Brain pericyte (primary cell): ENCODE measurements around the gene RCBTB1.
"Not testable (repeated sequence)": the region's sequence is repeated elsewhere in the genome, so short reads cannot be mapped to it uniquely, and the experiment has no call there.

Experiments
- DNase-seq: peaks from one replicate; pipeline ENCODE4 v3.0.0-alpha.2; 2012; ENCODE audit warnings: low read depth, low spot score

Gene RCBTB1

DNA sequence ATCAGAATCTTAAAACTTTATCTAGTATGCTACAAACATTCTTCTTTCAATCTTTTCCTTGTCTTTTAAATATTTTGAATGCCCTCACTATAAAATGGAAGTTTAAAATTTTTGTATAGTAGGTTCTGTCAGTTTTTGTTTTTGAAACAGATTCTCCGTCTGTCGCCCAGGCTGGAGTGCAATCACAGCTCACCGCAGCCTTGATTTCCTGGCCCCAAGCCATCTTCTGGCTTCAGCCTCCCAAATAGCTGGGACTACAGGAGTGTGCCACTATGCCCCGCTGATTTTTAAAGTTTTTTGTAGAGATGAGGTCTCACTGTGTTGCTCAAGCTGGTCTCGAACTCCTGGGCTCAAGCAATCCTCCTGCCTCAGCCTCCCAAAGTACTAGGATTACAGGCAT lies 68.9 kb downstream of the RCBTB1 start:
- no peak for DNase-seq

DNA sequence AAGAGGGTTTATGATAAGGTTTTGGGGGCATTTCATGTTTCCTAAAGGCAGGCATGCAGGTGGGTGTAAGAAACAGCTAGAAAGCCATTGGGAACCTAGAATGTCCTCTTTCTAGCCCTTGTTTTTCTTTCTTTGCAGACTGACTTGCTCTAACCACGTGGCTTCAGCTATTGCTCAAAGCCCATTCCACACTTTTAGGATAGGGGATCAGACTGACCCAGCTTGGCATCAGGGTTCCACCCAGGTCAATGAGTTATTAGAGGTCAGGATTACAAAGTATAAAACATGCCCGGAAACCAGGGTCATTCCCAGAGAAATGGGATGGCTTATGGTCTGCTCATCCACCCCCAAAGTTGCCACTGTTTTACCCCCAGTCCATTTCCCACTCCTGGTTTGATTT lies 72.8 kb downstream of the RCBTB1 start:
- no peak for DNase-seq

DNA sequence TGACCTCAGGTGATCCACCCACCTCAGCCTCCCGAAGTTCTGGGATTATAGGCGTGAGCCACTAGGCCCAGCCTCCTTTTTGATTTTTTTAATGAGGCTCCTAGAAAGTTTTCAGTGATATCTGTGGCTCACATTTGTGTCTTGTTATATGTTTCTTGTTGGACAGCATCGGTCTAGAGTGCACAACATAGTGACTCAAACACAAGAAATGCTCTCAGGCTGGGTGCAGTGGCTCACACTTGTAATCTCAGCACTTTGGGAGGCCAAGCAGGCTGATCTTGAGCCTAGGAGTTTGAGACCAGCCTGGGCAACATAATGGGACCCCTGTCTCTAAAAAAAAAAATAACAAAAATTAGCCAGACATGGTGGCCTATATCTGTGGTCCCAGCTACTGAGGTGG lies 81.4 kb downstream of the RCBTB1 start:
- DNase-seq, result no peak

DNA sequence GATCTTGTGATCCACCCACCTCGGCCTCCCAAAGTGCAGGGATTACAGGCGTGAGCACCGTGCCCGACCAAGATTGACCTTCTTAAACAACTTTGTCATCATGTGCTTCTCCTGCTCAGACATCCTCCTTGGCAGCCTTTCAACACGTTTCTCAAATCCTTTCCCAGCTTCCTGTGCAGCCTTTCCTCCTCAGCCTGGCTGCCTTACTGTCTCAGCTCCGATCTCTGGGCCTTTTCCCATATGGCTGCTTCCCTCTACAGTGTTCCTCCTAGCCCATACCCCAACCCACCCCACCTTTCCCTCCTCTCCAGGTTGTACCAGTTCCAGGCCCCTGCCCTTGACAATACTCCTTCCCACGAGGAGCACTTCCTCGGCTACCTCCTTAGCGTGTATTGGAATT lies 82.4 kb downstream of the RCBTB1 start:
- no peak for DNase-seq

DNA sequence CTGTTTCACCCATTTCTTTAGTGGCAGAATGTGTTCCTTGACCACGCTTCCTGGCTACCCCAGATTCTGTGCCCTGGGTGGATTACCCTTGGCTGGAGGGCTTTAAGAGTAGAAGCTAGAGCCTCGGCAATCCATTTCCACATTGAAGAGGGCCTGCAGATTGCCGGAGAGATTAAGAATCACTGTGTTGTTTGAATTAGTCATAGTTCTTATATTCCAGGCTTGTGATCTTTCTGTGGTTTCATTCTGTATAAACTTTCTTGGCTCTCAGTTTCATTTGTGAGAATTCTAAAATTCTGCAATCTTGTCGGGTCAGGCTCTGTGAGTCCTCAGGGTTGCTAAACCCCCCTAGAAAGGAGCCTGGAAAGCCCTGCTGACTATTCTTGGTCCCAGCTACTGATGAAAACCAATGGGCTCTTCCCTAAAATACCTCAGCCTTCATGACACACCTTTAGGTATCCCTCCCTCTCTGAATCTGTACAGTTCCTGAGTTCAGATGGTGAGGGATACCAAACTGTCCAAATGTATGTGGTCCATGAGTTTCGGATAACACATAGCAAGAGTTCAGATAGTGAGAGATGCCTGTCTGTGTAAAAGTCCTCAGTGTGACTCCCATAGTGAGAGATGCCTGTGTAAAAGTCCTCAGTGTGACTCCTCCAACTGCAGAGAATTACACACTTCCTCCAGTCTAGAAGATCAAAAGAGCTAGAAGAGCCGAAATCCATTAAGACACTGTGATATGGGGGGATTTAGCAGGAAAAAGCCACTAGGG lies 85.3 kb downstream of the RCBTB1 start:
- no peak for DNase-seq

DNA sequence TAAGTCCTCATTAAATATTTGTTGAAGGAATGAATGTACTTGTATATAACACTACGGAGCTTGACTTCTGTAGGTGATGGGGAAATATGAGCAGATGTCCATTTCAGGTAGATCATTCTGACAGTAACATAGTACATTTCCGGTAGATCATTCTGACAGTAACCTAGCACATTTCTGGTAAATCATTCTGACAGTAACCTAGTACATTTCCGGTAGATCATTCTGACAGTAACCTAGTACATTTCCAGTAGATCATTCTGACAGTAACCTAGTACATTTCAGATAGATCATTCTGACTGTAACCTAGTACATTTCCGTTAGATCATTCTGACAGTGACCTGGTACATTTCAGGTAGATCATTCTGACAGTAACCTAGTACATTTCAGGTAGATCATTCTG lies 87.2 kb downstream of the RCBTB1 start:
- DNase-seq, result no peak

DNA sequence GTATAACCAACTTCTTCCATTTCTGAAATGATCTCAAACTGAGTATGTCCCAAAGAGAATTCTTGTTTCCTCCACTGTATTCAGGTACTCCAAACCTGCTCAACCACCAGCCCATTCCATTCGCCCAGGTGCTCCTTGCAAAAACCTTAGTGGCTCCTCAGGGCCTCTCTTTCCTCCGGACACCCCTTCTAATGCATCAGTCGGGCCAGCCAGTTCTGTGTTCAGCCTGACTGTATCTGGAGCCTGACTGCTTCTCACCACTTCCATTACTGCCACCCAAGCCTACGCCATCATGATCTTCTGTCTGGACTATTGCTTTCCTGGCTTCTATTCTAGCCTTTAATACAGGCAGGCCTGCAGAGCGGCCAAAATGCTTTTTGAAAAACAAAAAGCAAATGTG lies 88.1 kb downstream of the RCBTB1 start:
- DNase-seq, result no peak

DNA sequence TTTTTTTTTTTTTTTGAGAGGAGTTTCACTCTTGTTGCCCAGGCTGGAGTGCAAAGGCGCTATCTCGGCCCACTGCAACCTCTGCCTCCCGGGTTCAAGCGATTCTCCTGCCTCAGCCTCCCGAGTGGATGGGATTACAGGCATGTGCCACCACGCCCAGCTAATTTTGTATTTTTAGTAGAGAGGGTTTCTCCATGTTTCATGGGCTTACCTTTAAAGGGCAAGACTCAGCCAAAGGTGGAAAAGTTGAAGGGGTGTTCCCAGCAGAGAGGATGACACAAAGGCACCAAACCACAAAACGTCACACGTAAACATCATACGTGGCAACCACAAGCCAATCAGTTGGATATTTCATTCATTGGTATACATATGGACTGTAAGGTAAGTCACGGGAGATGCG lies 88.5 kb downstream of the RCBTB1 start:
- DNase-seq, result not testable (repeated sequence)

DNA sequence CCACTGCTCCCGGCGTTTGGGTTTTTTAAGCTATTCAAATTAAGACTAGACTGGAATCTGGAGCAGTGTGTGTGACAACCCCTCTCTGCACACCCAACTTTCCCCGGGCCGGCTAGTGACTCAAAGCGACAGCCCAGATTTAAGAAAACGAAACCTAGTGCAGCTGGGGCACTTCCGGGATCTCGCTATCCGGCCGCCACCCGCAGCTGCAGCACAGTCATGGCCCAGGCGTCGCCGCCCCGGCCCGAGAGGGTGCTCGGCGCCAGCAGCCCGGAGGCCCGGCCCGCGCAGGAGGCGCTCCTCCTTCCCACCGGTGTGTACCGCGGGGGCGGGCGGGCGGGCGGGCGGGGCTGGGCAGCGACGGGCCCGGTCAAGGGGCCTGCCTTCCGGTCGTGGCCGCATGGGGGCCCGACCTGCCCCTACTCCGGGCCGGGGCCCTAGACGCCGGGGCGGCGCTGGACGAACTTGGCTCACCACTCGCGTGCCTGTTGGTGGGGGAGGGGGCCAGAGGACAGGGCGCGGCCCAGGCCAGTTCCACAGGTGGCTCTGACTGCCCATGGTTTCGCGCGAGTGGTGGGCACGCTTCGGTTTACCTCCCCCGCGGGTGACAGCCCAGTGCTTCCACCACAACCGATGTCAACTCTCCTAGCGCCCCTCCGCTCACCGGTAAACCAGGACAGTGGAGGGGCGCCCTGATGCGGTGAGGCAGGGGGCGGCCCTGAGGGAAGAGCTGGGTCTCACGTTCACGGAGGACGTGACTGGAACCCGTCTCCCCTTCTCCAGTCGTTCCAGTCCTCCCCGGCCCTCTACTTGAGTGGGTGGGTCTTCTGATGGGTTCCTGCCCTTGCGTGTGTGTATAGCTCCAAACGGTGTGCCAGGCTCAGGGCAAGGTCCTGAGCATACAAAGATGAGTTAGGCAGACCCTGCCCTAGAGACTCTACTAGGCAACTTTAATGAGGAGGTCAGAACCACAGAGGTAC lies 89.3 kb downstream of the RCBTB1 start, which contains the start of gene PHF11:
Gene PHF11, plus strand, starts transcription at position 171 of the 980 bp plus-strand sequence. Its CDS starts 49 bp downstream, at position 220.
- DNase-seq, result no peak

DNA sequence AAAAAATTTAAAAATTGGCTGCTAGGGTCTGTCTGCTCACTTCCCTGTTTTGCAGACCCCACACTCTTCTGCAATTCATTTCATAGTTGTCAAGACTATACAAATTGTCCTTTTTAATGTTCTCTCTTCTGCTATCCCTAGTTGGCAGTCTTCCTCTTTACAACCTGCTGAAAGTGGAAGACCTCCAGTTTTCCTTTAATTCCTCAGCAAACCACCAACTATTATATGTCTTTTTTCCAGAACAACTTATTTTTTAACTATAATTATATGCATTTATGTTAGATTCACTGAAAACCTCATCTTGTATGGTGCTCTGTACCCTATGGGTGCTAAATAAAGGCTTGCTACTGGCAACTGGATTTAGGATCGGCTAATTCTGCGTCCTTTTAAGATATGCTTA lies 90.7 kb downstream of the RCBTB1 start:
- no peak for DNase-seq

DNA sequence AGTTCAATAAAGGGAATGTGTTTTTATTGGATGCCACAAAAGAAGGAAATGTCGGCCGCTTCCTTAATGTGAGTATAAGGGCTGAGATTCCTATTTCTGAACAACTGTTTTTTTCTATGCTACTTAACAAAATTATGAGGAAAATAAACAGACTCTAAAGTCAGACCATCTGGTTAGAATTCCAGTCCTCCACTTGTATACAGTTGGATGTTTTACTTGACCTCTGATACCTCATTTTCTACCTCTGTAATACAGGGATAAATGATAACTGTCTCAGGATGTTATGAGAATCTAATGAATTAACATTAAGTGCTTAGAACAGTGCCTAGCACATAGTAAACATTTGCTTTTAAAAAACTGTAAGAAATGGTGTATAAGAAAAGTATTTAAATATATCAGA lies 96.8 kb downstream of the RCBTB1 start:
- no peak for DNase-seq
